GM12878 (cell line): Measurements from ENCODE around the gene MPC1. TPM values are rescaled to one million over a fixed set of nuclear protein-coding genes. Genes with fewer than 3 reads are reported as not detected.
"Not testable (repeated sequence)": the region's sequence is repeated elsewhere in the genome, so short reads cannot be mapped to it uniquely, and the experiment has no call there.

ENCODE experiments used
- ATAC-seq: fragments of 200-7000 bp; cut with Tn5 transposase; 3 replicates; pipeline ENCODE4 v1.9.1; 2020; ENCODE audit warnings: mild to moderate bottlenecking, moderate library complexity
- BruUV-seq: library from RNA; stranded (reverse); fragments of 400-500 nt; replicated peaks from 2 replicates; lab custom pipeline; 2021; lab: Mats Ljungman, UMichigan
- CTCF ChIA-PET: fragments of 300-600 bp; sonication (Branson Sonifier 250); formaldehyde crosslinking; extraction: SDS; loops from one replicate; lab custom pipeline; 2021; ENCODE audit warnings: inconsistent platforms; lab: Yijun Ruan, JAX
- POLR2A ChIA-PET: fragments of 350-600 bp; formaldehyde crosslinking; extraction: SDS; loops from one replicate; lab custom pipeline; 2021; ENCODE audit warnings: inconsistent platforms; lab: Charles Lee
- RAD21 ChIA-PET: fragments of 300-600 bp; sonication (Branson Sonifier 250); formaldehyde crosslinking; loops from one replicate; lab custom pipeline; 2023; ENCODE audit warnings: antibody characterized with exemption; ENCODE audit not compliant: unreplicated experiment; lab: Charles Lee
- SMC1A ChIA-PET: fragments of 300-600 bp; sonication (Branson Sonifier 250); formaldehyde crosslinking; loops from one replicate; lab custom pipeline; 2023; ENCODE audit not compliant: unreplicated experiment, uncharacterized antibody; lab: Charles Lee
- DNase-seq: peaks from one replicate; pipeline ENCODE4 v3.0.0-alpha.2; 2011; ENCODE audit warnings: low read depth, low spot score
- FAIRE-seq: peaks from 3 replicates; lab custom pipeline; 2011; peaks lifted over from hg19 to GRCh38; lab: Jason Lieb, UNC
- H2AFZ ChIP-seq: 2 replicates; pipeline ENCODE4 v1.6.0; 2011; ENCODE audit warnings: low read depth, low read length, control low read depth; ENCODE audit not compliant: control insufficient read depth
- H3K27ac ChIP-seq: 2 replicates; pipeline ENCODE4 v1.5.1; 2011; ENCODE audit warnings: control low read depth; ENCODE audit not compliant: control insufficient read depth, insufficient read depth
- H3K27me3 ChIP-seq, 2 experiments: replicated peaks in 1 of 2; 2 replicates each; pipeline versions ENCODE4 v1.6.0 to v1.6.1; 2011; ENCODE audit warnings: low read length in 1 of 2; ENCODE audit not compliant: control insufficient read depth in 2 of 2, insufficient read depth in 2 of 2
- H3K36me3 ChIP-seq, 2 experiments: 2 replicates each; pipeline ENCODE4 v1.5.1; 2011; ENCODE audit warnings: low read length in 1 of 2; ENCODE audit not compliant: control insufficient read depth in 2 of 2, insufficient read depth in 2 of 2
- H3K4me1 ChIP-seq: 2 replicates; pipeline ENCODE4 v1.6.1; 2011; ENCODE audit warnings: mild to moderate bottlenecking, low read length, moderate library complexity, mixed read lengths; ENCODE audit not compliant: control insufficient read depth, insufficient read depth
- H3K4me2 ChIP-seq: 2 replicates; pipeline ENCODE4 v1.6.0; 2011; ENCODE audit warnings: control low read depth; ENCODE audit not compliant: control insufficient read depth, insufficient read depth
- H3K4me3 ChIP-seq: fragments of 200-600 bp; sonication (generic); 2 replicates; pipeline ENCODE4 v1.5.1; 2016
- H3K79me2 ChIP-seq: 2 replicates; pipeline ENCODE4 v1.6.0; 2011; ENCODE audit warnings: low read length; ENCODE audit not compliant: control insufficient read depth, insufficient read depth
- H3K9ac ChIP-seq: 2 replicates; pipeline ENCODE4 v1.8.0; 2011; ENCODE audit warnings: low read length, control low read depth, mixed read lengths; ENCODE audit not compliant: control insufficient read depth, insufficient read depth
- H3K9me3 ChIP-seq: replicated peaks from 3 replicates; pipeline ENCODE4 v1.5.1; 2011; ENCODE audit warnings: mild to moderate bottlenecking, low read length; ENCODE audit not compliant: control insufficient read depth, insufficient read depth
- H4K20me1 ChIP-seq: 2 replicates; pipeline ENCODE4 v1.6.0; 2011; ENCODE audit not compliant: control insufficient read depth, insufficient read depth
- CHD4 ChIP-seq: fragments of 200-600 bp; sonication (generic); IDR thresholded peaks from 2 replicates; pipeline ENCODE4 v1.6.1; 2016; ENCODE audit warnings: mild to moderate bottlenecking
- DPF2 ChIP-seq: fragments of 450-650 bp; IDR thresholded peaks from 2 replicates; pipeline ENCODE4 v1.6.1; 2017; ENCODE audit warnings: mild to moderate bottlenecking
- ETV6 ChIP-seq, 2 experiments: fragments of 450-650 bp in 1 of 2; IDR thresholded peaks in 1 of 2; conservative IDR thresholded peaks in 1 of 2; 2 replicates each; pipeline ENCODE4 v1.6.1; 2014; ENCODE audit warnings: antibody characterized with exemption in 1 of 2, borderline replicate concordance in 1 of 2, low read depth in 1 of 2, mild to moderate bottlenecking in 1 of 2, moderate library complexity in 1 of 2
- FOXM1 ChIP-seq: IDR thresholded peaks from 2 replicates; pipeline ENCODE4 v1.6.1; 2012; ENCODE audit warnings: low read depth, mild to moderate bottlenecking, inconsistent platforms, low read length, moderate library complexity
- MTA2 ChIP-seq: fragments of 450-650 bp; IDR thresholded peaks from 2 replicates; pipeline ENCODE4 v1.6.1; 2016; ENCODE audit warnings: low read depth, mild to moderate bottlenecking, moderate library complexity
- NR2C2 ChIP-seq: IDR thresholded peaks from 2 replicates; pipeline ENCODE4 v1.6.1; 2011; ENCODE audit warnings: borderline replicate concordance, low read depth; ENCODE audit not compliant: control insufficient read depth, insufficient read length
- RELA ChIP-seq: fragments of 450-650 bp; IDR thresholded peaks from 2 replicates; pipeline ENCODE4 v1.8.0; 2014; ENCODE audit warnings: borderline replicate concordance; ENCODE audit not compliant: partially characterized antibody
- RELB ChIP-seq: fragments of 450-650 bp; IDR thresholded peaks from 2 replicates; pipeline ENCODE4 v1.6.1; 2017; ENCODE audit warnings: low read depth, mild to moderate bottlenecking, moderate library complexity
- SKIL ChIP-seq: fragments of 450-650 bp; IDR thresholded peaks from 2 replicates; pipeline ENCODE4 v1.6.1; 2017; ENCODE audit warnings: mild to moderate bottlenecking, low read depth, inconsistent platforms; ENCODE audit not compliant: poor library complexity, severe bottlenecking
- SMAD1 ChIP-seq: fragments of 450-650 bp; IDR thresholded peaks from 2 replicates; pipeline ENCODE4 v1.6.1; 2018; ENCODE audit warnings: mild to moderate bottlenecking, low read depth; ENCODE audit not compliant: partially characterized antibody
- WGBS: methylation state at CpG from one replicate; pipeline ENCODE4 v1.1.6; 2016; ENCODE audit warnings: low lambda C conversion rate; ENCODE audit not compliant: insufficient replicate concordance, insufficient coverage; ENCODE audit errors: missing lambda C conversion rate; 5-methylcytosine and 5-hydroxymethylcytosine counted together
- in situ Hi-C: fragments of 300-500 bp; cut with MboI; formaldehyde crosslinking; loops from 9 replicates; pipeline ENCODE4 v1.14.3; 2018; ENCODE audit warnings: mixed read lengths
- intact Hi-C: fragments of 100-400 bp; cut with micrococcal nuclease; formaldehyde crosslinking; loops from one replicate; pipeline ENCODE4 v1.14.2; 2022; ENCODE audit not compliant: unreplicated experiment
- polyA plus RNA-seq, 11 experiments: library from polyadenylated mRNA; depleted of rRNA in 4 of 11; unstranded in 6 of 11; stranded (reverse) in 5 of 11; fragments of >200 nt; fragmentation: Nextera tagmentation in 4 of 11; fragmentation: Illumina TruSeq in 1 of 11; extraction: Ambion mirVana in 4 of 11; extraction: Trizol in 1 of 11; gene quantifications; 1 replicate in 1 of 11; 2 replicates in 10 of 11; pipeline versions ENCODE4 v1.2.1 to v1.2.3, GENCODE V29; 2011 to 2016; ENCODE audit warnings: inconsistent platforms in 2 of 11, missing spikeins in 2 of 11, low read depth in 1 of 11
- total RNA-seq, 4 experiments: library from RNA; depleted of rRNA in 3 of 4; stranded (reverse); fragments of >200 nt in 3 of 4; fragmentation: Illumina TruSeq in 1 of 4; extraction: Trizol in 1 of 4; gene quantifications; 2 replicates each; pipeline versions ENCODE4 v1.2.1 to v1.2.3, GENCODE V29; 2013 to 2021
- TF ChIP-seq, protein P1 (sequence below): fragments of 450-650 bp; IDR thresholded peaks from 2 replicates; pipeline ENCODE4 v1.6.1; 2018; ENCODE audit warnings: borderline replicate concordance, mild to moderate bottlenecking; ENCODE audit not compliant: partially characterized antibody
- TF ChIP-seq, protein P2 (sequence below): IDR thresholded peaks from 2 replicates; pipeline ENCODE4 v1.6.1; 2011; ENCODE audit warnings: mild to moderate bottlenecking, low read depth, low read length, moderate library complexity; ENCODE audit not compliant: insufficient replicate concordance

The MPC1 gene
- total and polyA plus RNA-seq, 10 of the 15 experiments (the other 5 are each of a cell fraction or from before 2014, with no cell fraction given), result 53.2 to 177 (median 78.8) TPM

DNA sequence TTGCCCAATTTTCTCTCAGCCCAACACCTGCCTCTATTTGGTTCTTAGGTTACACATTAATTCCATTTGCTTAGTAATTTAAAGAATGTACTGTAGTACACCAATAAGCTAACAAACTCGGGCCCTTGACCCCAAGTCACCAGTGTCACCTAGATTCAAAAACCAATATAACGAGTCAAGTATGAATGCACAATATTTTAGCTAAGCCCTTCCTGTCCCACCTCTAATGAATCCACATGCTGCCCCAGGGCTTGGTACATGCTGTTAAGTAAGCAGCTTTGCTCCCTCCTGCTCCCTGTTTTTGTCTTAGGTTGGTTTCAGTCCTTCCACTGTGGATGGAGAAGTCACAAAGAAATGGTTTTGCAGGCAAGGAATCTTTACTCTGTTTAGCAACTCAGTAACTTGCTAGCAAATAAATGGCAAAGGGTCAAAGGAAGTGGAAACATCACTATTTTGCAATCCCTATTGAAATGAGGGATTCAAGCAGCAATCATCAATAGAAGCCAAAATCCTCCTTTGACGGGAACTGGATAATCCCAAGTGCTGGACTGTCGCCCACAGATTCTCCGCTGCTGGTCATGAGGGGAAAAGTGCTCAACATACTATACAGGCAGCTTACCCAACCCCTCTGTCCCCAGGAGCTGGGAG is 5.0 kb upstream of the MPC1 start (continued):
- TF ChIP-seq RELB (no peak), CHD4 (no peak), DPF2 (no peak), SKIL (no peak), MTA2 (no peak), ETV6 (conservative IDR thresholded peaks at IDR 0.05 in 1 of 2, IDR thresholded peaks at IDR 0.05 in 1 of 2; ENCODE audit: borderline replicate concordance in 1 of 2, low read depth in 1 of 2) (no peak), SMAD1 (no peak), FOXM1 (no peak), RELA (no peak), NR2C2 (no peak)
- TF ChIP-seq, protein P1, sequence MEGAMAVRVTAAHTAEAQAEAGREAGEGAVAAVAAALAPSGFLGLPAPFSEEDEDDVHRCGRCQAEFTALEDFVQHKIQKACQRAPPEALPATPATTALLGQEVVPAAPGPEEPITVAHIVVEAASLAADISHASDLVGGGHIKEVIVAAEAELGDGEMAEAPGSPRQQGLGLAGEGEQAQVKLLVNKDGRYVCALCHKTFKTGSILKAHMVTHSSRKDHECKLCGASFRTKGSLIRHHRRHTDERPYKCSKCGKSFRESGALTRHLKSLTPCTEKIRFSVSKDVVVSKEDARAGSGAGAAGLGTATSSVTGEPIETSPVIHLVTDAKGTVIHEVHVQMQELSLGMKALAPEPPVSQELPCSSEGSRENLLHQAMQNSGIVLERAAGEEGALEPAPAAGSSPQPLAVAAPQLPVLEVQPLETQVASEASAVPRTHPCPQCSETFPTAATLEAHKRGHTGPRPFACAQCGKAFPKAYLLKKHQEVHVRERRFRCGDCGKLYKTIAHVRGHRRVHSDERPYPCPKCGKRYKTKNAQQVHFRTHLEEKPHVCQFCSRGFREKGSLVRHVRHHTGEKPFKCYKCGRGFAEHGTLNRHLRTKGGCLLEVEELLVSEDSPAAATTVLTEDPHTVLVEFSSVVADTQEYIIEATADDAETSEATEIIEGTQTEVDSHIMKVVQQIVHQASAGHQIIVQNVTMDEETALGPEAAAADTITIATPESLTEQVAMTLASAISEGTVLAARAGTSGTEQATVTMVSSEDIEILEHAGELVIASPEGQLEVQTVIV, result no peak
- TF ChIP-seq, protein P2, sequence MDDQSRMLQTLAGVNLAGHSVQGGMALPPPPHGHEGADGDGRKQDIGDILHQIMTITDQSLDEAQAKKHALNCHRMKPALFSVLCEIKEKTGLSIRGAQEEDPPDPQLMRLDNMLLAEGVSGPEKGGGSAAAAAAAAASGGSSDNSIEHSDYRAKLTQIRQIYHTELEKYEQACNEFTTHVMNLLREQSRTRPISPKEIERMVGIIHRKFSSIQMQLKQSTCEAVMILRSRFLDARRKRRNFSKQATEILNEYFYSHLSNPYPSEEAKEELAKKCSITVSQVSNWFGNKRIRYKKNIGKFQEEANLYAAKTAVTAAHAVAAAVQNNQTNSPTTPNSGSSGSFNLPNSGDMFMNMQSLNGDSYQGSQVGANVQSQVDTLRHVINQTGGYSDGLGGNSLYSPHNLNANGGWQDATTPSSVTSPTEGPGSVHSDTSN, result no peak
- TF ChIP-seq, all 136 proteins: peak for 0

- FAIRE-seq, H4K20me1 ChIP-seq, H3K9me3 ChIP-seq, BruUV-seq, ATAC-seq, H3K36me3 ChIP-seq, H2AFZ ChIP-seq, intact Hi-C loops, DNase-seq, H3K9ac ChIP-seq, H3K4me1 ChIP-seq, H3K4me3 ChIP-seq, H3K79me2 ChIP-seq, H3K27ac ChIP-seq, H3K27me3 ChIP-seq, H3K4me2 ChIP-seq: not testable (repeated sequence)
- ChIA-PET RAD21 (interaction anchor here (1.2 to 1.6 kb wide), 2 partner anchors 13 to 74 kb away, joined by 3 to 4 read pairs; no protein-coding TSS in a partner anchor), POLR2A (interaction anchor here (0.7 kb wide), 1 partner anchor 16 kb away, joined by 3 read pairs; no protein-coding TSS in a partner anchor), SMC1A (interaction anchor here (1.2 to 3.0 kb wide), 3 partner anchors 55 to 73 kb away, joined by 3 to 16 read pairs (median 4); no protein-coding TSS in a partner anchor), CTCF (interaction anchor here (1.1 to 7.2 kb wide), 6 partner anchors 13 to 111 kb away, joined by 3 to 51 read pairs (median 10); no protein-coding TSS in a partner anchor)
- in situ Hi-C loops, result loop anchor here (5.0 kb wide), 1 partner anchor 110 kb away; no protein-coding TSS in a partner anchor
- WGBS, result 87% methylated on average over 9 of the region's 9 CpGs
Measured at GRCh38 chr6:166387098-166387497, 4.4 kb upstream of the MPC1 start.
